Anterior cingulate cortex (tissue), 58 donors: Measurements from ENCODE around the gene LRGUK.
"Not testable (repeated sequence)": the region's sequence is repeated elsewhere in the genome, so short reads cannot be mapped to it uniquely, and the experiment has no call there.

Source experiments
- DNase-seq, 58 donors: peaks; one replicate each; lab custom pipeline; 2025; lab: John Stamatoyannopoulos, UW

Gene LRGUK, protein sequence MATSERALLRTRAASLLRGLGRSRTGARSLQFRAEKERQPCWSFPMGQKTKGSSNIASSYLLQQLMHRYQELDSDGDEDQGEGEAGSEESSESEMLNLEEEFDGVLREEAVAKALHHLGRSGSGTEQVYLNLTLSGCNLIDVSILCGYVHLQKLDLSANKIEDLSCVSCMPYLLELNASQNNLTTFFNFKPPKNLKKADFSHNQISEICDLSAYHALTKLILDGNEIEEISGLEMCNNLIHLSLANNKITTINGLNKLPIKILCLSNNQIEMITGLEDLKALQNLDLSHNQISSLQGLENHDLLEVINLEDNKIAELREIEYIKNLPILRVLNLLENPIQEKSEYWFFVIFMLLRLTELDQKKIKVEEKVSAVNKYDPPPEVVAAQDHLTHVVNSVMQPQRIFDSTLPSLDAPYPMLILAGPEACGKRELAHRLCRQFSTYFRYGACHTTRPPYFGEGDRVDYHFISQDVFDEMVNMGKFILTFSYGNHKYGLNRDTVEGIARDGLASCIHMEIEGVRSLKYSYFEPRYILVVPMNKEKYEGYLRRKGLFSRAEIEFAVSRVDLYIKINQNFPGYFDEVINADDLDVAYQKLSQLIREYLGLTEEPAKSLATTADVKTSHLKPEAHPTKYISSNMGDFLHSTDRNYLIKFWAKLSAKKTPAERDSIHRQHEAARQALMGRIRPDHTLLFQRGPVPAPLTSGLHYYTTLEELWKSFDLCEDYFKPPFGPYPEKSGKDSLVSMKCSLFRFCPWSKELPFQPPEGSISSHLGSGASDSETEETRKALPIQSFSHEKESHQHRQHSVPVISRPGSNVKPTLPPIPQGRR

DNA sequence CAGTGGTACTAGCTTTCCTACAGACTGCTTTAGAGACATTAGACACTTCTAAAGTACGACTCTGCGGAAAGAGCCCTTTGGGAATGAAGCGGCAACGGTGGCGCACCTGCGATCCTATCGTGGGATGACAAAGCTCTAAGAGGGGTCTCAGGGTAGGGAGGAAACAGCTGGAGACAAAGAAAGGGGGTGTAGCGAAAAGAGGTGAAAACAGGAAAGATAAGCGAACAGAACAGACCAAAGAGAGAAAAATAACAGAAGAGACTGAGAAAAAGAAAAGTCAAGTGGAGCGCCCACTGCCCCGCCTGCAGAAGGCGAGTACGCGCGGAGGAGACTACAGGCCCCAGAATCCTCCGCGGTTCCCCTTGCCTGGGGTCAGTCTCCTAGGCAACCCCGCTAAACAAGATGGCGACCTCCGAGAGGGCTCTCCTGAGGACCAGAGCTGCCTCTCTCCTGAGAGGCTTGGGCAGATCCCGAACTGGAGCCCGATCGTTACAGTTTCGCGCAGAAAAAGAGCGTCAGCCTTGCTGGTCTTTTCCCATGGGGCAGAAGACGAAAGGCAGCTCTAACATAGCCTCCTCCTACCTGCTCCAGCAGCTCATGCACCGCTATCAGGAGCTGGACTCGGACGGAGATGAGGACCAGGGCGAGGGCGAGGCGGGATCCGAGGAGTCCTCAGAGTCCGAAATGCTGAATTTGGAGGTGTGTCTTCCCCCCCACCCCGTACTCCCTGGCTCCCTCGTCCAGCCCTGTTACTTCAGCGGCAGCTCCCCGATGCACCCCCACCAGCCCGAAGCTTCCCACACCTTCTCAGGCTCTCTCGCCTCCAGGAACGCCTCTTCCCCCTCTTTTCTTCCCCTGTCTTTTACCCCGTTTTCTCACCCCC lies at the start of gene LRGUK:
Gene LRGUK, plus strand, starts transcription at position 375 of the 883 bp plus-strand sequence. Its CDS starts 28 bp downstream, at position 403.
- DNase-seq: peak; percentile 16 to 86 (median 72)

DNA sequence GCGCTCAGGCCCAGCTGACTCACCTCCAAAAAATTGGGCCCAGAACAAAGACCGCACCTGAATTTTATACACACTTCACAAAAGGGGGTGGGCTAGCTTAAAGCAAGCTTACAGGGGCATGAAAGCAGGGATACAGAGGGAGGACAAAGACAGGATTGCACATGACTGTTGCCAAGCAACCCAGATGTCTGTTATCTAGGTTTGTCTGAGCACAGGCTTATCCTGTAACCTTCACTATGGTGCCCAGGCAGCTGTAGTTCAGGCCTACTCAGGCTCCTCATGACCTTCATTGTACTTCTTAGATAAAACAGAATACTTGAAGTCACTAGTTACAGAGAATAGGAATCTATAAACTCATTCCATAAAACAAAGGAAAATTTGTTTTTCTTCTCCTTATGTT lies 49.6 kb upstream of the LRGUK start:
- DNase-seq: not testable (repeated sequence)

DNA sequence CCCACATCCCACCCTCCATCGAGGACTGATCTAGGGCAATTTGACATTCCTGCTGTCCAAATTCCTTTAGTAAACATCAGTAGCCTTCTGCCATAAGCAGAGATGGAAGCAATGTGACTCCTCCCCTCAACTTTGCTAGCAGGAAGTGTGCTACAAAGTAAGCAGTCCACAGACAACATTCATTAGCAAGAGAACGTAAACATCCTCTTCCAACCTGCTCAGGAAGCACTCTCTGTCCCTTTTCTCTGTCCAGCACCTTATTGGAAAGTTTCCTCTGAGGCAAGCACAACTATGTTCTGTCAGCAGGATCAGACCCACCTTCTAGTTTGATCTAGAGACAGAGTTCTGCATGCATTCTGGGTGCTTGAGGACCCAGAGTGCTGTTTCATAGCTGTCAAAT lies 48.1 kb upstream of the LRGUK start:
- no peak for DNase-seq

DNA sequence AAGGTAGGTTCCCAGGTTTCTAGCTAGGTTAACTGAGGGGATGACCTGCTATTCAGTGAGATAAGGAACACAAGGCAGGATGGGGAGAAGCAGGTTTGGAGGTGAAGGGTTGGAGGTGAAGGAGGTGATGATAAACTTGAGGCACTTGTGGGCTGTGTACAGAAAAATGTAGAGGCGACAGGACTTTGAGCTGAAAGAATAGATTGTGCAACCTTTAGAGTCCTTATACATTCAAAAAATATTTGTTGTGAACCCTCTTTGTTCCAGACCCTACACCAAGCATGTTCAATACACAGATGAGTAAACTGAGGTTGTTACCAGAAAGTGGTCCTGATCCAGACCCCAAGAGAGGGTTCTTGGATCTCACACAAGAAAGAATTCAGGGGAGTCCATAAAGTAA lies 45.4 kb upstream of the LRGUK start:
- DNase-seq: no peak

DNA sequence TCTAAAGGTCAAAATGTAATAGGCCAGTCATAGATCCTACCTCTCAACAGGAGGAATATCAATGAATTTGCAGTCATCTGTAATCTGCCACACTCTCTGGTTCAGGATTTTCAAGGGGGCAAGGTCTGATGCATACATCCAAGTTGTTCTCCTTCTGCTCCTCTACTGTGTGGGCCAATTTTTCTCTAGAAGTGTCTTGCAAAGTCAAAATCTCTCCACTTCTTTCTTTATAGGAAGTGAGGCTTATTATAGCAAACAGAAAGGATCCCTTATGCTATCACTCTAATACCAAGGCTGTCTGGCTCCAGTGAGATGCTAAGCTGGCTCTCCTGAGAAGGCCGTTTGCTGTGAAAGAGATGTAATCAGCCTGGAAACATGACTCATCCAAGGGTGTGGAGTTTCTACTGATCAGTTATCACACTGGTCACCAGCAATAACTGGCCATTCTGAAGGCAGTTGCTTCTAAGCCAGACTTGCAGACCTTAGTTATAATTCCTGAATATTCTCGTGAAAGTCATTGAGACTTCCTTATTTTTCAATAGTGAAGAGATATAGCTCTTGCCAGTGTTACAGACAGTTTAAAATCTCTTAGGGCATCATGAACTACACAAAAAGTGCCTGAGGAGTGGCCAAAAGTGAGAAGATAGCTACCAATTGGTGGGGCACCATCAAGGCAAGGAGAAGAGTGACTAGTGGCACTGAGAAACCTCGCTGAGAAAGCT lies 43.2 kb upstream of the LRGUK start:
- peak in 3 of 58 donors; percentile 6 to 18 (median 14) for DNase-seq

DNA sequence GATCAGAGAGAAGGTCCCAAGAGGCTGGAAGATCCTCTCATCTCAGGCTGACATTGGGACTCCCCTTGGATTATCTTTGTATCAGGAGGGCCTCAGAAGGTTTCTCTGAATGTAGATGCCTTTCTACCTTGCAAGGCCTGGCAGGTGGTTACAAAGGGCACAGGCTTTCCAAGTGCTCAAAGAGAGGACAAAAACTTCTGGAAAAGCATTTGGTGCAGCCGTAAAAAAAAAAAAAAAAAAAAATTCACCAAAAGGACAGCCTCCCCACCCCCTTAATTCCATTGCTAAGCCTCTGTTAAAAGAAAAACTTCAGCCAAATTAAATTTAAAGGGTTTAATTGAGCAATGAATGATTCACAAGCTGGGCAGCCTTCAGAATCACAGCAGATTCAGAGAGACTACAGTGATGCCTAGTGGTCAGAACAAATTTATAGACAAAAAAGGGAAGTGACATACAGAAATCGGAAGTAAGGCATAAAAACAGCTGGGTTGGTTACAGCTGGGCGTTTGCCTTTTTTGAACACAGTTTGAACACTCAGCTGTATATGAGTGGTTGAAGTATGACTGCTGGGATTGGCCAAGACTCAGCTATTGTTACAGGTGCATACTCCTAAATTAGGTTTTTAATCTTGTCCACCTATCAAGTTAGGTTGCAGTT lies 42.5 kb upstream of the LRGUK start:
- DNase-seq: no peak

DNA sequence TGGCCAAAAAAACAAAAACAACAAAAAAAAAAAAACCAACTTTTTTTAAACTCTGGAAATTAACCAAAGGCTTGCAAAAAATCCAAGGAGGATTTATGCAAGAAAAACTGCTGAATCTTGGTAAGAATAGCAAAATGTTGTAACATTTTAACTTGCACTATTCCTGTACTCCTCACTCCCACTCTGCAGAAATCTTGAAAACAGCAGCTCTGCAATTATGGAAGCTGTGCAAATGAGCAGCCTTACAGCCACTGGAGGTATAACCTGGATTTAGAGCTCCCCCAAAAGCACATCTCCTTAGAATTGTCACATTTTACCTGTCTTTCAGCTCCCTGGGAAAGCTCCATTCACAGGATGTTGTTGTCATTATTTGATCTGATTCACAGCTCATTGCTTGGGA lies 41.8 kb upstream of the LRGUK start:
- peak in 2 of 58 donors; percentile 21 to 24 for DNase-seq

DNA sequence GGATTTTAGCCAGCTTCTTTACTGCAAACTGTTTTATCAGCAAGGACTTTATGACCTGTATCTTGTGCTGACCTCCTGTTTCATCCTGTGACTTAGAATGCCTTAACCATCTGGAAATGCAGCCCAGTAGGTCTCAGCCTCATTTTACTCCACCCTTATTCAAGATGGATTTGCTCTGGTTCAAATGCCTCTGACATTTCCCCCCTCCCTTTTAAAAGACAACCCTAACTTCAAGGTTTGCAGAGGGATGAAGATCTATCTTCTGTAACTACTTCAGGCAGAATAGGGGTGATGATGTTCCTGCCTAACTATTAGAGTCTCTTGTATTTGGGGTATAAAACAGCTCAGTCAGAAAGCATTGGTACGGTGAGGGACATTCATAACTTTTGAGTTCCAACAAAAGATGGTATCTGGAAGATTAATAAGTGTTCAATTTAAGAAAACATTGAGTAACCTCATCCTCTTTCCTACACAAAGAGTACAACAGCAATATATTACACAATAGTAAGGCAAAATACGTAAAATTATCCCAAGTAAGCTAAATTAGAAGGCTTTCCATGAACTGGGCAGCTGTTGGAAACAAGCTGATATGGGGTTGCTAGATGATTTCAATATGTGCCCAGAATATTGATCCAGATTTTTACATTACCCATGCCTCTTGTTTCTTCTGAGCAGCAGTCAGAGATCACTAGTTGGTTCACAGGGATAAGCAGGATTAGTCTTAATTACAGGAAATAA lies 40.0 kb upstream of the LRGUK start:
- no peak for DNase-seq

DNA sequence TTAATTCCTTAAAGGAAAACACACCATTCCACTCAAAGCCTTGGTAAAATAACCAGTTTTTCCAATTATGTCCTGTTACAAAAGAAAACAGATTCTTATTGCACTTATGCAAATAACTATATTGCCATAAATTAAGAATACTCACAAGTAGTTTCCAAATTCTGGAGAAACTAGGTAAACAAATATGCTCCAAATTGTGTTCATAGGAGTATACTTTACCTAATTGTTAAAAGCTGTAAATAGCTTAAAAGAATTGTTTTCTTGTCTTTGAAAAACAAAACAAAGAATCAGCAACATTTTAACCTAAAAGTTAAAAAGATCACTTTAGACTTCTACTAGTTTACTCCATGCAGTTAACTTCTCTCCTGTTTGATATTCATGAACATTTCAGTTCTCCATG lies 38.9 kb upstream of the LRGUK start:
- no peak for DNase-seq

DNA sequence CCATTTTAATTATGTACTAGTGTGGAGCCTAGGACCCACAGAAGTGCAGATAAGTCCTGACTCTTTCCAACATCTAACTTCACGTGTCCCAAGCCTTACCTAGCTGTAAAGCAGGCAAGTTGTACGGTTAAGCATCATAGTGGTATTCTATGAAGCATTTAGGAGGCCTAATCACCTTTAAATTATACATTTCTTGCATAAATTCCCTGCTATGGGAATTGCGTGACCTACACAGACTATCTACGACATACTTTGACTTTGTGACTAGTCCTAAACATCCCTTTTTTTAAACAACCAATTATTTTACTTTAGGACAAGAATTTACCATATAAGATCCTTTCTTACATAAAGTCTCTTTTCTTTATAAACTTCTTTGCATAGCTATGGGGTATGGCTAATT lies 37.7 kb upstream of the LRGUK start:
- DNase-seq: no peak

DNA sequence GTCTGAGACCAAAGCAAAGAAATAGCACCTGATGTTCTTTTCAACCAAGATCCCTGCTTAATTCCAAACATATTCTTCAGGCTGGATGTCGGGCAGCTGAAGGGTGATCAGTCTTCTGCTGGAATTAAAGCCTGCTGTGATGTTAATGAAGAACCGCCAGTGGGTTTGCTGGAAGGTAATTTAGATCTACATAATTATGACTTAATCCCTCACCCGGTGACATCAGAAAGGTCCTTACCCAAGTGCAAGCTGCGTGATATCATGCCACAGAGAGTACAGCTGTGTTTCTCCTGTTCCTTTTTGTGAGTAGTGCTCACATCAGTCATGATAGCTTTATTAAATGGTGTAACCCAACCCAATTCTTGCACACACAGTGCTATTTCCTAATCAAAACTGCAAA lies 29.1 kb upstream of the LRGUK start:
- DNase-seq: no peak

DNA sequence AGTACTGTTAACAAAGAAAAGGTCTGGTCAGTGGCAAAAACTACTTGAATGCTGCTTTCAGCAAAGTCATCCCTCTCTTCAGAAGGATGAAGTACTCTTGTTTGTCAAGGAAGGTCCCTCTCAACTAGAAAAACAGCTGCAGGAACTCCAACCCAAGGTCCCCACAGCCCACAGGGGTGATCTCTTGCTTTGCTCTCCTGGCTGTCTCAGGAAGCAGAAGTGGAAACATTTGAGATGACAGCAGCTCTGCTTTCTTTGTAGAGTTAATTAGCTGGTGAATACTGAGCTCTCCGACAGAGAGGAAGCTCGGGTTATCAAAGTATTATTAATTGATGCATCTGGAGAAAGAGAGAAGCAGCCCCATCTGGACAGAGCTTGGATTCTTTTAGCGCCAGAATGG lies 25.4 kb upstream of the LRGUK start:
- DNase-seq: no peak

DNA sequence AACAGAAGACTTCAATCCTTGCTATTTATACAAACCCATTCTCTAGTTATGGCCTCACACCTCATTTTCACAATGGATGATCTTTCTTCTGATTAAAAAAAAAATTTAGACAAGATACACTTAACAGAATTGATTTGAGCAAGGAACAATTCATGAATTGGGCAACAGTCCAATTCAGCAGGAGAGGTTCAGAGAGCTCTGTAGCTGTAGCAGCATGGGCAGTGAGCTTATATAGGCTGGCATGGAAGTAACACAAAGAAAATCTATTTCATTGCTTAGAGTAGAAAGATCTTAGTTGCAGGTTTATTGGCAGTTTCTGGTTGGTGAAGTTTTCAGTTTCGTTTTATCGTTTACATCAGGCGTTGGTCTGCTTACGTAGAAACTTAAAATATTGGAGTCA lies 23.0 kb upstream of the LRGUK start:
- DNase-seq: no peak

DNA sequence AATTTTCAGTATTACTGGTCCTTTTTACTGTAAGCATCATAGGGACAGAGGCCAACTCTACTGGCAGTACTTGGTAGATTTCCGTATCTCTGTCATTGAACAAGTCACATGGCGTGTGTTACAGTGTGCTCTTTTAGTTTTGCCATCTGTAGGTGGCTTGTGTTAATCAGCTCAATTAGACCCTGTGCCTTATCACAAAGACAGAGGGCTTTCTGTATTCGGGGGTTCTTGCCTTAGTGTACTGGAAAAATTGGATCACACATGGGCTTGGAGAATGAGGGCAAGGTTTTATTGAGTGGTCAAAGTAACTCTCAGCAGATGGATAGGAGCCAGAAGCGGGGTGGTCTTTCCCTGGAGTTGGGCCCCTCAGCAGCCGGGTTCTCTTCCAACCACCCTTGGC lies 21.3 kb upstream of the LRGUK start:
- DNase-seq: no peak

DNA sequence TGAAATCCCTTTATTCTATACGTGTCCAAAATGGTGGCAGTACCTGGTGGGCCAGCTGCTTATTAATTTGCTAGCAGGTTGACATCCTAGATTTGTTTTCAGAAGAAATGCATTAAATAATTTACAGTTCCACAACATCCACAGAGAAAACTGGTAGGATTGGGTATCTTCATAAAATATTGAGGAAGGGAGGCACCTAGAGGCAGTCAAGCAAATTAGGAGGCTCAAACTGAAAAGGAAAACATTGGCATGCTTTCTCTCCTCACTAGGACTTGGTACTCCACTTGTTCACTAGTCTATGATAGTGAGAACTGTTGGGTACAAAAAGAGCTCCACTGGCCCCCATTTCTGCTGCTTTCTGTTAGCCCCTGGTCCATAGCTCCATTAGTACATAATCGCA lies 18.3 kb upstream of the LRGUK start:
- DNase-seq: no peak

DNA sequence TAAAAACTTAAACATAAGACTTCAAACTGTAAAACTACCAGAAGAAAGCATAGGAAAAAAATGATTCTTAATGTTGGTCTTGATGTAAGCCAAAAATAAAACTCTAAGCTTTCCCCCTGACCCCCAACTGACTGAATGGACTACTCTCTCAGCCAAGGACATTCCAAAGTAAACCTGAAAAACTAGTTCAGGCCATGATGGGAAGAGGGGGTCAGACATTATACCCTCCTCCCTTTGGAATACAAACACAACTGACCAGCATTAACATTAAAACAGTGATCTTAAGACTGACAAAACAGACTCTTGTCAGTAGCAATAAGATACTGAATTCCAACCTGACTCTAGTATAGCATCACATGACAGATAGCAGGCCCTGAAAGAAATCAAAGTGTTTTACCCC lies 13.5 kb upstream of the LRGUK start:
- no peak for DNase-seq

DNA sequence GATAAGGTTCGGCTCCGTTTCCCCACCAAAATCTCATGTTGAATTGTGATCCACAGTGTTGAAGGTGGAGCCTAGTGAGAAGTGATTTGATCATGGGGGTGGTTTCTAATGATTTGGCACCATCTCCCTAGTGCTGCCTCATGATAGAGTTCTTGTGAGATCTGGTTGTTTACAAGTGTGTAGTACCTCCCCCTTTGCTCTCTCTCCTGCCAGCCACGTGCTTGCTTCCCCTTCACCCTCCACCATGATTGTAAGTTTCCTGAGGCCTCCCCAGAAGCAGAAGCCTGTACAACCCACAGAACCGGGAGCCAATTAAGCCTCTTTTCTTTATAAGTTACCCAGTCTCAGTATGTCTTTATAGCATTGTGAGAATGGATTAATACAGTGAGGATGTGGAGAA lies 12.1 kb upstream of the LRGUK start:
- DNase-seq: no peak

DNA sequence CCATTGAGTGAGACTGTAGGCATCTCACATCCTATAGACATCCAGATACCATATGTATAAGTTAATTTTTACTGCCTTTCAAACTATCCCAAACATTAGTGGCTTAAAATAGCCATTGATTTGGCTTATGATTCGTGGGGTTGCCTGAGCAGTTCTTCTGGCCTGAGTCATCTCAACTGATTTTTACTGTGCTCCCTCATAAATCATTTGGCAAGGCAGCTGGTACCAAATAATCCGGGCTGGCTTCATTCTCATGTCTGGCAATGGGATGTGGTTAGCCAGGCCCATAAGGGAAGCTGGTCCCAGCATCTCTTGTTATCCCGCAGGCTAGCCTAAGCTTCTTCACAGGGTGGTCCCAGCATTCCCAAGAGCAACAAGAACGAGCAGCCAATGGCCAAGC lies 6.7 kb upstream of the LRGUK start:
- no peak for DNase-seq

DNA sequence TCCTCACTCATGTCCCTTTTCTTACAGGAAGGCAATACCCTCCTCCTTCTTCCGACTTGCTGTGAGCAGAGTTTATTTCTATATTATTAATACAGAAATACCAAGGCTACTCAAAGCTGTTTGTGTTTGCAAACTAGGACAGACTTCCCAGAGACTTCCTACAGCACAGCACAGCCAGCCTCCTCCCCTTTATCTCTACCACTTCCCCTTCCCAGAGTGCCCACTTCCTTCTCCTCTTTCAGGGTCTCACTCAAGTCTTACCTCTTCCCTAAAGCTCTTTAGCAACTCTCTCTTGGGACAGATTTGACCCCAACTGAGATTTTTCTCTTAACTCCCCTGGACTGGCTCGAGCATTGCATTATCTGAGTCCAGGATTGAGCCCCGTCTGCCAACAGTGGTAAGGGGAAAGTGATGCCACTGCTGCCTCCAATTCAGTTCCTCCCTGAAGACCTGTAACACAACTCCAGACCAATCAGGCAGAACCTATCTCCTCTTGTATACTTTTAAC lies 5.5 kb upstream of the LRGUK start:
- peak in 1 of 58 donors; percentile 1 for DNase-seq
